Stimulated activated memory B cell treated with anti-CD40 and anti-IgM and Interleukin-4, amounts not matched to agents 10 μg/mL and 1 μg/mL and 100 μg/mL, for 72 hours (primary cell): ENCODE measurements around the gene GGA1.
"Not testable (repeated sequence)": the region's sequence is repeated elsewhere in the genome, so short reads cannot be mapped to it uniquely, and the experiment has no call there.

ENCODE experiments used
- ATAC-seq: fragments of 150-1000 bp; cut with Tn5 transposase; 2 replicates; pipeline ENCODE4 v1.10.0; 2021
- H3K27ac Mint-ChIP-seq: one replicate; pipeline ENCODE4 v1.8.0; 2022; ENCODE audit warnings: mild to moderate bottlenecking, mixed read lengths
- H3K27me3 Mint-ChIP-seq: one replicate; pipeline ENCODE4 v1.8.0; 2022; ENCODE audit warnings: mixed read lengths
- H3K36me3 Mint-ChIP-seq: one replicate; pipeline ENCODE4 v1.8.0; 2022; ENCODE audit warnings: mixed read lengths
- H3K4me1 Mint-ChIP-seq: one replicate; pipeline ENCODE4 v1.8.0; 2022; ENCODE audit warnings: mixed read lengths
- H3K4me3 Mint-ChIP-seq: one replicate; pipeline ENCODE4 v1.8.0; 2022; ENCODE audit warnings: mild to moderate bottlenecking, moderate library complexity, mixed read lengths
- H3K9me3 Mint-ChIP-seq: one replicate; pipeline ENCODE4 v1.8.0; 2022; ENCODE audit warnings: mixed read lengths

Gene GGA1

DNA sequence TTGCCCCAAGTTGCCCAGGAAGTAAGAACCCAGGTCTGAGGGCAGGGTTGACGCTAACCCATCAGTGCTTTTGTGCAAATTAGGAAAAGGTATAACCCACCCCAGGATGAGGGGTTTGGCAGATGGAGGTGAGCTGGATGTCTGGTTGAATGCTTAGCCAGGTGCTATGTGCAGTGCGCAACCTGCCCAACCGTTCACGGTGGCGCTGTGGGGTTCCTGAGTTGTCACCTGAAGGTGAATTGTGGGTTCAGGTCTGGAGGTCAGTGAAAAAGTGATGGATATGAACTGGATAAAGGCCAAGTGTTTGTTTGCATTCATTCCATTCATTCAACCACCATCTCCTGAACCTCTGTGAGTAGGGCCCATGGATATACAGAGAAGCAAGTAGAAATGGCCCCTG lies 14.4 kb upstream of the GGA1 start:
- peaks cover 10% of the 10 kb centered on the region for H3K4me1 Mint-ChIP-seq
- no peak overlapping the region for H3K4me3 Mint-ChIP-seq
- no peak overlapping the region for H3K27ac Mint-ChIP-seq
- ATAC-seq, result no peak
- no peaks in the 10 kb centered on the region for H3K36me3 Mint-ChIP-seq
- H3K9me3 Mint-ChIP-seq, result no peaks in the 10 kb centered on the region
- peaks cover 20% of the 10 kb centered on the region for H3K27me3 Mint-ChIP-seq

- Mint-ChIP-seq H3K4me1 (peaks cover 10% of the 10 kb centered on the region), H3K27ac (no peak overlapping the region), H3K36me3 (no peaks in the 10 kb centered on the region), H3K27me3 (peaks cover 32% of the 10 kb centered on the region), H3K9me3 (no peaks in the 10 kb centered on the region), H3K4me3 (no peak overlapping the region)
- no peak for ATAC-seq
These were observed 9.5 kb upstream of the GGA1 start for GRCh38 chr22:37599153-37599552.

- Mint-ChIP-seq H3K27me3 (peaks cover 26% of the 10 kb centered on the region), H3K4me1 (peaks cover 10% of the 10 kb centered on the region), H3K4me3 (no peak overlapping the region), H3K9me3 (no peaks in the 10 kb centered on the region), H3K27ac (no peak overlapping the region), H3K36me3 (no peaks in the 10 kb centered on the region)
- ATAC-seq, result no peak
These were observed 7.5 kb upstream of the GGA1 start for GRCh38 chr22:37601203-37601539.

DNA sequence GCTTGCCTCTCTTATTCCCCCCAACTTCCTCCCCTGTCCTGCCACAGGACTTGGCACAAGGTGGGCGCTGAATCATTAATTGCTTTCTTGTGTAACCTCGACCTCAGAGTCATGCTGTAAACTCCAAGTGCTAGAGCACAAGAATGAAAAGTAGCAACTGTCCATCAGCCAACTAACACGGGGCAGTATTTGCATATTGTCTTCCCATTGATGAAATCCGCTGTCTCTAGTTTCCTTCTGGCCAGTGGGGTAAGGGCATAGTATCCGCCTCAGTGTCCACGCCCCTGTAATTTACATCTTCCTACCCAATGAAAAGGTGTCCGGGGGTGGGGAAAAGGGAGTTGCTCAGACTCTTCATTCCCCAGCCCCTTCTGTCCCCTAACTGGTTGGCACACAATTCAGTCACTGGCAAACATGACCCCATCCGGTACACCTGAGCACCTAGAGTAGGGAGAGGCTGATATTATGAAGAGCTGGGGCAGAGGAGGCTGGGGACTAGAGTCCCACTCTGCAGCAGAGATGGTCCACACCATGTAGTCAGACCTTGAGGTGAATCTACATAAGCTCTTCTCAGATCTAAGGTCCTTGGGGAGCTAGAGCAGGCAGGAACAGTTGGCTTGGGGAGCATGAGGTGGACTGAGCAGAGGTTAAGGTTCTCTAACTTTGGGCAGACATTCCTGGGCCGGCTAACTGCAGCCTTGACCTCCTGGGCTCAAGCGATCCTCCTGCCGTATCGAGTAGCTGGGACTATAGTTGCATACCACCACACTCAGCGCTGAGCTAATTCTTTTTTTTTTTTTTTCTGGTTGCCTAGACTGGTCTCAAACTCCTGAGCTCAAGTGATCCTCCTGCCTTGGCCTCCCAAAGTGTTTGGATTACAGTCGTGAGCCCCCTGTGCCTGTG lies 6.8 kb upstream of the GGA1 start:
- H3K9me3 Mint-ChIP-seq, result no peaks in the 10 kb centered on the region
- peaks cover 10% of the 10 kb centered on the region for H3K4me1 Mint-ChIP-seq
- H3K27ac Mint-ChIP-seq, result no peak overlapping the region
- H3K4me3 Mint-ChIP-seq, result no peak overlapping the region
- ATAC-seq, result peak; percentile 53
- no peaks in the 10 kb centered on the region for H3K36me3 Mint-ChIP-seq
- peaks cover 26% of the 10 kb centered on the region for H3K27me3 Mint-ChIP-seq

GRCh38 chr22:37602546-37603277 lies 5.9 kb upstream of the GGA1 start:
- not testable (repeated sequence) for ATAC-seq, H3K9me3 Mint-ChIP-seq, H3K4me3 Mint-ChIP-seq, H3K36me3 Mint-ChIP-seq, H3K27ac Mint-ChIP-seq
- Mint-ChIP-seq H3K4me1 (peaks cover 12% of the 10 kb centered on the region), H3K27me3 (peaks cover 26% of the 10 kb centered on the region)

GRCh38 chr22:37604074-37604473 lies 4.6 kb upstream of the GGA1 start:
- Mint-ChIP-seq H3K9me3 (no peaks in the 10 kb centered on the region), H3K36me3 (no peaks in the 10 kb centered on the region), H3K27ac (no peak overlapping the region), H3K4me3 (no peak overlapping the region), H3K27me3 (peaks cover 23% of the 10 kb centered on the region), H3K4me1 (peaks cover 18% of the 10 kb centered on the region)
- ATAC-seq, result no peak

DNA sequence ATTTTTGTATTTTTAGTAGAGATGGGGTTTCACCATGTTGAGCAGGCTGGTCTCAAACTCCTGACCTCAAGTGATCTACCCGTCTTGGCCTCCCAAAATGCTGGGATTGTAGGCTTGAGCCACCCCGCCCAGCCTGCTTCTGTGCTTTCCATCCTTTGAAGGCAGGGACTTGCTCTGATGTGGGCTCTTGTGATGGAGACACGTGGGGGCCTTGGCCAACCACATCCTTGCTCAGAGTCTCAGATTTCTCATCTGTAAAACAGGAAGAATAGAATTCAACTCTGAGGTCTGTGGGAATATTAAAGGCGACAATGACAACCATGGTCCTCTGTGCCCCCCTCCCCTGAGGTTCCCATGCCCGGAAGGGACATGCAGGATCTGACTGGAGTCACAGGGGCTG lies 3.8 kb upstream of the GGA1 start:
- Mint-ChIP-seq H3K4me1 (peaks cover 26% of the 10 kb centered on the region), H3K27ac (no peak overlapping the region), H3K4me3 (no peak overlapping the region), H3K9me3 (no peaks in the 10 kb centered on the region), H3K36me3 (peaks cover 6% of the 10 kb centered on the region), H3K27me3 (peaks cover 18% of the 10 kb centered on the region)
- no peak for ATAC-seq

GRCh38 chr22:37607010-37607934 lies 1.4 kb upstream of the GGA1 start:
- Mint-ChIP-seq H3K4me1 (peaks cover 32% of the 10 kb centered on the region), H3K4me3 (peak overlapping the region; percentile 95), H3K9me3 (no peaks in the 10 kb centered on the region), H3K27ac (peak overlapping the region; percentile 99), H3K36me3 (peaks cover 6% of the 10 kb centered on the region), H3K27me3 (peaks cover 8% of the 10 kb centered on the region)
- ATAC-seq, result peak; percentile 55

DNA sequence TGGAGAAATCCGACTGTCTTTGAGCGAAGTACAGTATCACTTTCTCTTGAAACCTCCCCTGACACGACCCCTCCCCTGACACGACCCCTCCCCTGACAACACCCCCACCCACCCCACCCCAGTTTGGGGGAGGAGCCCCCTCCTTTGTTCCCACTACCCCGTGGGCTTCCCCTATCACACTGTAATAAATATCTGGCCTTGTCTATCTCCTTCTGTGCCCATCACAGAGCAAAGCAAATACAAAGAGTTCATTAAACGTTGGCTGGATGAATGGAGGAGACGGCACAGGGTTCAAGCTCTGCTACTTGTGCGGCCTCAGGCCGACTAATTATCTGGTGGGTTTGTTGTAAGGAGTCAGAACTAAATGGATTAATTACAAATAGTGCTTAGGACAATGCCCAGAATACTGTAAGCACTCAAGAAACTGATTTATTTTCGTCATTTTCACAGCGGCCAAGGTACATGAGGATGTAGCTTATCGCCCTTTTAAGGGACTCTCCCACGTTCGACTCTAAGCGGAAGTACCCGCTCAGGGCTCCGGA lies 628 bp upstream of the GGA1 start:
- Mint-ChIP-seq H3K27me3 (peaks cover 8% of the 10 kb centered on the region), H3K27ac (peak overlapping the region; percentile 99), H3K9me3 (no peaks in the 10 kb centered on the region), H3K4me1 (peaks cover 37% of the 10 kb centered on the region), H3K36me3 (peaks cover 10% of the 10 kb centered on the region), H3K4me3 (peak overlapping the region; percentile 95)
- ATAC-seq, result no peak

DNA sequence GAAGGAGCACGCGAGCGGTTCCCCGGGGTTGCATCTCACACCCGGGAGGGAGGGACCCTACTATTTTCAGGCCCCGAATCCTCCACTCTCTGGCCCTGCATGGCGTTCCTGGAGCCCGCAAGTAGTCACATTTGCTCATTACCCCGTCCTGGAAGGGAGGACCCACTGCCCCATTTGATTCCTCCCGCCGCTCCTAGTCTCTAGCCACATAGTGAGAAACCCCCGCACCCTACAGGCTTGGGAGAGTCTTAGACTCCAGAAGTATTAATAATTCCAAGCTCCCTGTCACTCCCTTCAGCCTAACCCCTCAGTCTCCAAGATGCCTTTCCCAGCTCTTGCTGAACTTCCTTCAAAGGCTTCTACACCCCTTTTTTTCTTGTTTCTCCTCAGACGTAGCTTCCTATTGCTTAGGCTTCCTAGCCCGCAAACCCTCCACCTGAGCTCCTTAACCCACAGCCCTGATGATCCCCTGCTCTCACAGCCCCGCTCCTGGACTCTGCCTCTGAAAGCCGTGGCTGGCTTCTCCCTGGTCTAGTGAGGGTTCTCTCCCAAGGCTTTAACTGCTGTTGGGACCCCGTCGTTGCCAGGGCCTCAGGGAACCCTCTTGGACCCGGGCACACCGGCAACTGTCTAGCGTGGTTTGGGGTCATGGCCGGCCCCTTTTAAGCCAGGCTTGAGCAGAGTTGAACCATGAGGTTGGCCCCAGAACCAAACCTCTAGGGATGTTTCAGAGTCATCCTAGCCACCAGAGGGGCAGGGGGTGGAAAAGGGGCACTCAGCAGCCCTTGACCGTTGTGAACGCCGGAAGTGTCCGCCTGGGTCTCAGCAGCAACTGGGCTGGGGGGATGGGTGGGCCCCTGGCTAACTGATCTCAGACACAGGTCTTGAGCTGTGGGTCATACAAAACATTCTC lies 862 bp downstream of the GGA1 start:
- H3K27ac Mint-ChIP-seq, result peak overlapping the region; percentile 99
- H3K4me3 Mint-ChIP-seq, result peak overlapping the region; percentile 95
- peaks cover 19% of the 10 kb centered on the region for H3K36me3 Mint-ChIP-seq
- no peak for ATAC-seq
- H3K9me3 Mint-ChIP-seq, result no peaks in the 10 kb centered on the region
- H3K4me1 Mint-ChIP-seq, result peaks cover 45% of the 10 kb centered on the region
- H3K27me3 Mint-ChIP-seq, result peaks cover 8% of the 10 kb centered on the region

DNA sequence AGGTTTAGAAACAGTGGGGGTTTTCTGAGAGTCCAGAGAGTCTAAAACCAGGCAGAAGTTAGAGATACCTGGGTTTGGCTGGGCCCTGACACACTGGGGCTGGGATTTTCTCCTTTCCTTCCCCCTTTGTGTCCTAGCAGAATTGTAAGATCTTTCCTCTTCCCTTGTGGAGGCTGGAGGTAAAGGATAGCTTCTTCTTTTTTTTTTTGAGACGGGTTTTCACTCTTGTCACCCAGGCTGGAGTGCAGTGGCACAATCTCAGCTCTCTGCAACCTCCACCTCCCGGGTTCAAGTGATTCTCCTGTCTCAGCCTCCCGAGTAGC lies 1.5 kb downstream of the GGA1 start:
- Mint-ChIP-seq H3K36me3 (peaks cover 25% of the 10 kb centered on the region), H3K4me1 (peaks cover 45% of the 10 kb centered on the region), H3K27ac (peak overlapping the region; percentile 99), H3K4me3 (peak overlapping the region; percentile 95)
- not testable (repeated sequence) for ATAC-seq, H3K27me3 Mint-ChIP-seq, H3K9me3 Mint-ChIP-seq

DNA sequence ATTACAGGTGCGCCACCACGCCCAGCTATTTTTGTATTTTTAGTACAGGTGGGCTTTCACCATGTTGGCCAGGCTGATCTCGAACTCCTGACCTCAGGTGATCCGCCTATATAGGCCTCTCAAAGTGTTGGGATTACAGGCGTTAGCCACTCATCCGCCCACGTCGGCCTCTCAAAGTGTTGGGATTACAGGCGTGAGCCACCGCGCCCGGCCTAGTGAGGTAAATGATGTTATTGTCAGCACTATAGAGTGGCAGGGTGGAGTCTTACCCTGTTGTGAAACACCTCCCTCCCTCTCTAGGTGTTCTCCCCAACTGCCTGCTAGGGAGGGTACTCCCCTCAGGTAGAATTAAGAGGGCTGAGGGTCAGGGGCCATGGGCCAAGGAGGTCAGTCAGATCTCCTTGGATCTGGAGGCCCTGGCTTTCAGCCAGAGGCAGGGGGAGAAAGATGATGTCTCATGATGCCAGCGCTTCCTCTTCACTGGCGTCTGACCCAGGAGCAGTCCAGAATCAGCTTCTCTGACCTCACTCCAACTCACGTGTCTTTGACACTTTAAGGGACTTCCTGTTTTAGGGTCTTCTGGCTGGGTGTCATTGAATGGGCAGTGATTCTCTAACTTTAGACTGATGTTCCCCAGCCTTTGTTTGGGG lies 2.0 kb downstream of the GGA1 start:
- Mint-ChIP-seq H3K36me3 (peaks cover 26% of the 10 kb centered on the region), H3K9me3 (no peaks in the 10 kb centered on the region), H3K4me1 (peaks cover 45% of the 10 kb centered on the region), H3K27ac (peak overlapping the region; percentile 99), H3K27me3 (peaks cover 4% of the 10 kb centered on the region), H3K4me3 (peak overlapping the region; percentile 95)
- ATAC-seq, result no peak

- Mint-ChIP-seq H3K4me3 (no peak overlapping the region), H3K27me3 (no peaks in the 10 kb centered on the region), H3K9me3 (no peaks in the 10 kb centered on the region), H3K4me1 (peaks cover 47% of the 10 kb centered on the region), H3K36me3 (peaks cover 29% of the 10 kb centered on the region), H3K27ac (peak overlapping the region; percentile 99)
- ATAC-seq, result no peak
These were observed 2.6 kb downstream of the GGA1 start for GRCh38 chr22:37611207-37611606.
